ENCODE data around the gene EEF1AKMT1.

- TF ChIP-seq ZFP30 (CRISPR knock-in tag; IDR thresholded peaks at IDR 0.05) = no peak
- TF ChIP-seq OSR1 (CRISPR knock-in tag; IDR thresholded peaks at IDR 0.05) = no peak
- TF ChIP-seq BACH2 (CRISPR knock-in tag; IDR thresholded peaks at IDR 0.05; ENCODE audit: borderline replicate concordance) = no peak
- TF ChIP-seq POU6F1 (CRISPR knock-in tag; IDR thresholded peaks at IDR 0.05; ENCODE audit: borderline replicate concordance, low read depth) = no peak
- TF ChIP-seq ESRRG (CRISPR knock-in tag; IDR thresholded peaks at IDR 0.05) = no peak
- TF ChIP-seq RARB (CRISPR knock-in tag; IDR thresholded peaks at IDR 0.05) = no peak
- TF ChIP-seq SNAI2 (CRISPR knock-in tag; IDR thresholded peaks at IDR 0.05) = no peak
- TF ChIP-seq PATZ1 (CRISPR knock-in tag; IDR thresholded peaks at IDR 0.05; ENCODE audit: borderline replicate concordance) = no peak
- TF ChIP-seq TCF4 (CRISPR knock-in tag; IDR thresholded peaks at IDR 0.05; ENCODE audit: borderline replicate concordance) = no peak
- TF ChIP-seq ARNTL (CRISPR knock-in tag; IDR thresholded peaks at IDR 0.05; ENCODE audit: borderline replicate concordance, low read depth) = no peak
- TF ChIP-seq, protein P1, sequence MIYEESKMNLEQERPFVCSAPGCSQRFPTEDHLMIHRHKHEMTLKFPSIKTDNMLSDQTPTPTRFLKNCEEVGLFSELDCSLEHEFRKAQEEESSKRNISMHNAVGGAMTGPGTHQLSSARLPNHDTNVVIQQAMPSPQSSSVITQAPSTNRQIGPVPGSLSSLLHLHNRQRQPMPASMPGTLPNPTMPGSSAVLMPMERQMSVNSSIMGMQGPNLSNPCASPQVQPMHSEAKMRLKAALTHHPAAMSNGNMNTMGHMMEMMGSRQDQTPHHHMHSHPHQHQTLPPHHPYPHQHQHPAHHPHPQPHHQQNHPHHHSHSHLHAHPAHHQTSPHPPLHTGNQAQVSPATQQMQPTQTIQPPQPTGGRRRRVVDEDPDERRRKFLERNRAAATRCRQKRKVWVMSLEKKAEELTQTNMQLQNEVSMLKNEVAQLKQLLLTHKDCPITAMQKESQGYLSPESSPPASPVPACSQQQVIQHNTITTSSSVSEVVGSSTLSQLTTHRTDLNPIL (CRISPR knock-in tag; IDR thresholded peaks at IDR 0.05; ENCODE audit: low read depth) = no peak
- TF ChIP-seq PPARA (CRISPR knock-in tag; IDR thresholded peaks at IDR 0.05; ENCODE audit: borderline replicate concordance) = no peak
Measured at GRCh38 chr13:20709369-20709768, 64.4 kb downstream of the EEF1AKMT1 start.

All from SK-N-SH treated with all-trans-retinoic acid at 6 μM for 48 hours (cell line).